Stimulated activated CD4-positive, alpha-beta T cell treated with anti-CD3 and anti-CD28 coated beads, Interleukin-15, amount 100 ng/mL, for 1 hour (primary cell): ENCODE measurements around the gene NF1.
"Not testable (repeated sequence)": the region's sequence is repeated elsewhere in the genome, so short reads cannot be mapped to it uniquely, and the experiment has no call there.

ENCODE experiments used
- DNase-seq, 2 donors: peaks; one replicate each; pipeline ENCODE4 v3.0.0-alpha.2; 2020; ENCODE audit warnings: low read depth in 1 of 2, low spot score in 1 of 2

NF1 gene

GRCh38 chr17:31249835-31250141, 155.0 kb downstream of the NF1 start:
- no peak for DNase-seq

DNA sequence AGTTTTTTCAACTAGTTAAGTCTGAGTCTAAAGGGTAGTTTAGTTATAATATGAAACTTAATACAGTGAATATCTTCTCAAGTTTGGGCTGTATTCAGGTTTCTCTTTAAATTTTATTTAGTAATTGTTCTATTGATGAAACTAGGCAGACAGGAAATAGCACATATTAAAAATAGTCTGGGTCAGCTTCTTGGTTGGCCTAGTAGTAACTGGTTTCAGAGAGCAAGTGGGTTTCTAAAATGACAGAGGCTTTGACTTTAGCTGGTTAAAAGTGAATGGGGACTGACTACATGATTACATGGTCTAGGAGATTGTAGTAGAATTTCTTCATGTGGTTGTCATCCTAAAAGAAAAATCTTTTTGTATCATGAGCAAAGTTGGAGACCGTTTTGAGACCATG, 155.5 kb downstream of the NF1 start:
- no peak for DNase-seq

- no peak for DNase-seq
Observed at GRCh38 chr17:31251105-31251969, 156.6 kb downstream of the NF1 start.

GRCh38 chr17:31251970-31252328, 157.2 kb downstream of the NF1 start:
- DNase-seq = no peak

DNA sequence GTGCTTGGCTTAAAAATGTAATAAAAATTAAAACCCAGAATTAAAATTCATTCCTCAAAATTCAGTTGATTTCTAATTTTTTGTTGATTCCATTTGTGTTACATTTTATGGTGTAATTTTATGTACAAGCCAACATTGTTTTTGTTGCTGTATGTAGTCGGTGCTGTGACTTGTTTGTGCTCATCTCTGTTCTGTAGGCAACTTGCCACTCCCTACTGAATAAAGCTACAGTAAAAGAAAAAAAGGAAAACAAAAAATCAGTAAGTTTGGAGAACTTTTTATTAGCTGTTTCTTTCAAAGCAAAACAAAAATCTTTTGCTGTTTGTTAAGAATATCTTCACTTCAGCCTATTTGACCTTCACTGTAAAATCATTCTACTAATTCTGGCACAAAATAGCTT, 158.0 kb downstream of the NF1 start:
- no peak for DNase-seq

- DNase-seq = no peak
Observed at GRCh38 chr17:31254654-31255053, 159.9 kb downstream of the NF1 start.

- DNase-seq = no peak
Observed at GRCh38 chr17:31256936-31257335, 162.2 kb downstream of the NF1 start.

- DNase-seq = no peak
Observed at GRCh38 chr17:31260151-31260550, 165.4 kb downstream of the NF1 start.

- no peak for DNase-seq
Observed at GRCh38 chr17:31261601-31262000, 166.8 kb downstream of the NF1 start.

DNA sequence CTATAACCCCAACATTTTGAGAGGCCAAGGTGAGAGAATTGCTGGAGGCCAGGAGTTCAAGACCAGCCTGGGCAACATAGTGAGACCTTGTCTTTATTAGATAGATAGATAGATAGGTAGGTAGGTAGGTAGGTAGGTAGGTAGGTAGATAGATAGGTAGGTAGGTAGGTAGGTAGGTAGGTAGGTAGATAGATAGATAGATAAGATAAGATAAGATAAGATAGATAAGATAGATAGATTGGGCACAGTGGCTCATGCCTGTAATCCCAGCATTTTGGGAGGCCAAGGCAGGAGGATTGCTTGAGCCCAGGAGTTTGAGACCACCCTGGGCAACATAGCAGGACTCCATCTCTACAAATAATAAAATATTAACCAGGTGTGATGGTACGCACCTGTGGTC, 168.1 kb downstream of the NF1 start:
- DNase-seq = not testable (repeated sequence)

- DNase-seq = no peak
Observed at GRCh38 chr17:31266042-31266441, 171.3 kb downstream of the NF1 start.

- no peak for DNase-seq
Observed at GRCh38 chr17:31269036-31269577, 174.3 kb downstream of the NF1 start.

DNA sequence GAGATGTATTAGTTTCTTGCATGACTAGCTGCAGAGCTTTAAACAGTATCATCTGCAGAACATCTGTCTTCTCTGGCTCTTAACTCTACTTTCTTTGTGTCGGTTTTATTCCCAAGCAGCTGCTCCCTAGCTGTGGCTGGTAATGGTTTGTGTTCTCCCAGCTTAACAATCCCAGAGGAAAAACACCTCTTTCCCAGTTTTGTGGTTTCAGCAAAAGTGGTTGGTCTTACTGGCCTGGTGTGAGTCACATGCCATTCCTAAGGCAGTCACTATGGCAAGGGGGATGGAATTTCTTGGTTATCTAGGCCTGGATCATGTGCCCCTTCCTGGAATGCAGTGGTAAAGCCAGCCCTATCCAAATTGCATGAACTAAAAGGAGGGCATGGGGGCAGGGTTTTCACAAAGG, 174.8 kb downstream of the NF1 start:
- no peak for DNase-seq

- DNase-seq = no peak
Observed at GRCh38 chr17:31272236-31272635, 177.5 kb downstream of the NF1 start.

DNA sequence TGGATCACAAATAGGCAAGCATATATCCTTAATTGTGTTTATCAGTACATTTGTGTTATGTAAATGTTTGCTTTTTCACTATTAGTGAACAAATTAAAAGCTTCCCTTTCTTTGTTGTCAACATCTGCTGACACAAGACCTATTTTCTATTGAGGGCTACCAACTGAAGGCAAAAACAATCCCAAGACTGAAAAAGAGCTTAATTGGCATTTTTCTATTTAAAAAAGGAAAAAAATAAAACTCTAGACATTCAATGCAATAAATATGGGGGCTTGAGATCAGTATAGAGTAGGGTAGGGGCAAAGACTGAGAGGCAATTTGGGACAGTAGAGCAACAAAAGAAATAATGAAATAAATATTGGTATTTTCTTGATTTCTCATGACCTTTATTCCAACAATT, 178.0 kb downstream of the NF1 start:
- no peak for DNase-seq

DNA sequence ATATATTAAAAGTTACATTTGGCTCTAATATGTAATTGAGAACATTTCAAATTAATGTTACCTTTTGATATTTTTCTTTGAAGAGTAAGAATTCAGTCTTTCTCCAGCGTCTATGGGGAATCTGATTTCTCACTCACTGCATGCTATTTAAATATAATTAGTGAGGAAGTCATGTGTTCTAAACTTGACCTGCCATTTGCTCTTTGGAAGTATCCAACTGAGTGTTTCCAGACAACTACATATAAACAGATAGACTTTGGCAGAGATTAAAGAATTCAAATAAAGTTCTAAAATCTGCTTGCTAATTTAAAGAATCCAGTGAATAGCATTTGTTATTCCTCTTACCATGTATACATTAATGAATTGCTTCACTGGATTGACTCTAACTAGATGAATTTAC, 178.7 kb downstream of the NF1 start:
- no peak for DNase-seq

GRCh38 chr17:31274252-31274651, 179.5 kb downstream of the NF1 start:
- DNase-seq = no peak

GRCh38 chr17:31275116-31275515, 180.3 kb downstream of the NF1 start:
- no peak for DNase-seq

GRCh38 chr17:31279401-31279800, 184.6 kb downstream of the NF1 start:
- DNase-seq = no peak

DNA sequence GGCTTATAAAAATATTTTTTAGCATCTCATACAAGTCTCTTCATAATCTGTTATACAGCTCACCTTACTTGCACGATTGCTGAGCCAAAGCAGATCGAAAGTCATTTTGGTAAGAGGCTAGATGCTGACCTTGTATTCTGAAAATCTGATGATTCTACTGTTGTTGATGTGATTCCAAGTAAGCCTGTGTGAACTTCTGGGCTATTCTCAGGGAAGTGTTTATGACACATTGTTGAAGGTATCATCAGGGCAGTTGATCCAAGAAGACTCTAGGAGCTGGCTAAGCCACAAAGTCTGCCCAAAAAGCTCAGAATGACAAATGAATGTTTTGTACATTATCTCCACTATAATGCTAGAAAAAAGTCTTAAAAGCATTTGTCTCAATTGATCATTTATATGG, 186.3 kb downstream of the NF1 start:
- no peak for DNase-seq

- DNase-seq = no peak
Observed at GRCh38 chr17:31283841-31284240, 189.1 kb downstream of the NF1 start.

GRCh38 chr17:31286587-31286986, 191.8 kb downstream of the NF1 start:
- DNase-seq = no peak

DNA sequence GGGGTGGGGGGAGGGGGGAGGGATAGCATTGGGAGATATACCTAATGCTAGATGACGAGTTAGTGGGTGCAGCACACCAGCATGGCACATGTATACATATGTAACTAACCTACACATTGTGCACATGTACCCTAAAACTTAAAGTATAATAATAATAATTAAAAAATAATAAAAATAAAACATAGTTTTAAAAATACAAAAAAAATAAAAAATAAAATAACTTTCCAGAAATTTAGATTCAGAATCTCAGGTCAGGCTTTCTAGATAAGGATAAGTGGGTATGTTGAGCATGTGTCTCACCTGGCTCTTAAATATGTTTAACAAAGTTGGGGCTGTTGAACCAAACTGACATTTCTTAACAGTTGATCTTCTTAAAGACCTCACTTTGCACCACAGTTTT, 193.2 kb downstream of the NF1 start:
- not testable (repeated sequence) for DNase-seq
